H9 (cell line): Measurements from ENCODE around the gene RAB31. TPM values are rescaled to one million over a fixed set of nuclear protein-coding genes. Genes with fewer than 3 reads are reported as not detected.

ENCODE experiments used
- DNase-seq: peaks from one replicate; pipeline ENCODE4 v3.0.0-alpha.2; 2017
- H2AFZ ChIP-seq: one replicate; pipeline ENCODE4 v1.6.1; 2013; ENCODE audit warnings: mild to moderate bottlenecking, low read length, control low read depth, moderate library complexity
- H2AK5ac ChIP-seq: 2 replicates; pipeline ENCODE4 v1.6.1; 2013; ENCODE audit warnings: low read length, control low read depth, mixed read lengths; ENCODE audit not compliant: insufficient read length
- H2BK120ac ChIP-seq: one replicate; pipeline ENCODE4 v1.6.1; 2013; ENCODE audit warnings: low read depth, mild to moderate bottlenecking, low read length, control low read depth, inconsistent platforms; ENCODE audit not compliant: poor library complexity, severe bottlenecking
- H2BK12ac ChIP-seq: 2 replicates; pipeline ENCODE4 v1.6.1; 2013; ENCODE audit warnings: low read length, control low read depth, mixed read lengths, low read depth; ENCODE audit not compliant: insufficient read length
- H2BK15ac ChIP-seq: 2 replicates; pipeline ENCODE4 v1.6.1; 2013; ENCODE audit warnings: low read depth, low read length, control low read depth
- H2BK20ac ChIP-seq: one replicate; pipeline ENCODE4 v1.6.1; 2013; ENCODE audit warnings: low read depth, mild to moderate bottlenecking, low read length, control low read depth, inconsistent platforms; ENCODE audit not compliant: poor library complexity, severe bottlenecking
- H2BK5ac ChIP-seq: 2 replicates; pipeline ENCODE4 v1.6.1; 2013; ENCODE audit warnings: low read length, control low read depth, mixed read lengths; ENCODE audit not compliant: insufficient read length
- H3K14ac ChIP-seq: 2 replicates; pipeline ENCODE4 v1.6.1; 2013; ENCODE audit warnings: low read length, control low read depth; ENCODE audit not compliant: insufficient read depth
- H3K18ac ChIP-seq: 2 replicates; pipeline ENCODE4 v1.6.1; 2013; ENCODE audit warnings: low read depth, mild to moderate bottlenecking, mixed read lengths, low read length, control low read depth; ENCODE audit not compliant: insufficient read length
- H3K23ac ChIP-seq: 2 replicates; pipeline ENCODE4 v1.6.1; 2013; ENCODE audit warnings: low read length, control low read depth, mixed read lengths, low read depth; ENCODE audit not compliant: insufficient read length
- H3K23me2 ChIP-seq: 2 replicates; pipeline ENCODE4 v1.6.1; 2013; ENCODE audit warnings: low read depth, mild to moderate bottlenecking, mixed read lengths, low read length, control low read depth; ENCODE audit not compliant: insufficient read length, poor library complexity, severe bottlenecking
- H3K27ac ChIP-seq: 2 replicates; pipeline ENCODE4 v1.5.1; 2013; ENCODE audit warnings: low read length, control low read depth, mixed read lengths, low read depth; ENCODE audit not compliant: insufficient read length
- H3K27me3 ChIP-seq: 2 replicates; pipeline ENCODE4 v1.6.1; 2013; ENCODE audit warnings: low read length, control low read depth, inconsistent platforms; ENCODE audit not compliant: insufficient read depth
- H3K4ac ChIP-seq: 2 replicates; pipeline ENCODE4 v1.6.1; 2013; ENCODE audit warnings: low read depth, mild to moderate bottlenecking, control low read depth, inconsistent platforms, low read length, moderate library complexity
- H3K4me1 ChIP-seq: 2 replicates; pipeline ENCODE4 v1.6.1; 2013; ENCODE audit warnings: low read length, control low read depth, inconsistent platforms; ENCODE audit not compliant: insufficient read depth
- H3K4me2 ChIP-seq: 2 replicates; pipeline ENCODE4 v1.6.1; 2013; ENCODE audit warnings: low read length, control low read depth, mixed read lengths; ENCODE audit not compliant: insufficient read length, insufficient read depth
- H3K56ac ChIP-seq: 2 replicates; pipeline ENCODE4 v1.6.1; 2013; ENCODE audit warnings: low read depth, mild to moderate bottlenecking, mixed read lengths, low read length, control low read depth; ENCODE audit not compliant: insufficient read length
- H3K79me1 ChIP-seq: 2 replicates; pipeline ENCODE4 v1.6.1; 2013; ENCODE audit warnings: low read depth, mild to moderate bottlenecking, moderate library complexity, low read length, control low read depth, inconsistent platforms; ENCODE audit not compliant: insufficient read depth, poor library complexity, severe bottlenecking
- H3K79me2 ChIP-seq: 2 replicates; pipeline ENCODE4 v1.6.1; 2013; ENCODE audit warnings: low read length, control low read depth, inconsistent platforms; ENCODE audit not compliant: insufficient read depth
- H3K9ac ChIP-seq: 2 replicates; pipeline ENCODE4 v1.6.1; 2013; ENCODE audit warnings: low read length, control low read depth, mixed read lengths; ENCODE audit not compliant: insufficient read length; ENCODE audit errors: extremely low read depth
- H3K9me3 ChIP-seq: one replicate; pipeline ENCODE4 v1.6.1; 2013; ENCODE audit warnings: low read depth, low read length, inconsistent platforms; ENCODE audit not compliant: control insufficient read depth
- H3T11ph ChIP-seq: one replicate; pipeline ENCODE4 v1.6.1; 2013; ENCODE audit warnings: mild to moderate bottlenecking, low read length, control low read depth, inconsistent platforms
- H4K20me1 ChIP-seq: one replicate; pipeline ENCODE4 v1.6.1; 2013; ENCODE audit not compliant: control insufficient read depth, insufficient read length, insufficient read depth
- H4K5ac ChIP-seq: 2 replicates; pipeline ENCODE4 v1.6.1; 2013; ENCODE audit warnings: low read depth, mild to moderate bottlenecking, mixed read lengths, low read length, control low read depth; ENCODE audit not compliant: insufficient read length
- H4K8ac ChIP-seq: replicated peaks from 2 replicates; pipeline ENCODE4 v1.6.1; 2013; ENCODE audit warnings: low read length, control low read depth, mixed read lengths, low read depth; ENCODE audit not compliant: insufficient read length
- H4K91ac ChIP-seq: 2 replicates; pipeline ENCODE4 v1.6.1; 2013; ENCODE audit warnings: low read depth, mild to moderate bottlenecking, moderate library complexity, mixed read lengths, low read length, control low read depth; ENCODE audit not compliant: insufficient read length
- H3K27ac Mint-ChIP-seq, 3 experiments: 2 replicates in 2 of 3; 3 replicates in 1 of 3; pipeline ENCODE4 v1.8.0; 2020 to 2021; ENCODE audit warnings: mixed read lengths in 3 of 3, mild to moderate bottlenecking in 1 of 3, moderate library complexity in 1 of 3
- H3K27me3 Mint-ChIP-seq: 2 replicates; pipeline ENCODE4 v1.8.0; 2021; ENCODE audit warnings: low read depth, mild to moderate bottlenecking, moderate library complexity, mixed read lengths
- H3K36me3 Mint-ChIP-seq, 3 experiments: 2 replicates in 2 of 3; 3 replicates in 1 of 3; pipeline ENCODE4 v1.8.0; 2020 to 2021; ENCODE audit warnings: low read depth in 3 of 3, mixed read lengths in 3 of 3; ENCODE audit not compliant: insufficient read depth in 1 of 3
- H3K4me1 Mint-ChIP-seq, 2 experiments: 2 replicates each; pipeline ENCODE4 v1.8.0; 2020; ENCODE audit warnings: mixed read lengths in 2 of 2
- H3K4me3 Mint-ChIP-seq, 2 experiments: 2 replicates in 1 of 2; 3 replicates in 1 of 2; pipeline ENCODE4 v1.8.0; 2020 to 2021; ENCODE audit warnings: mild to moderate bottlenecking in 2 of 2, mixed read lengths in 2 of 2, moderate library complexity in 1 of 2
- H3K9me3 Mint-ChIP-seq, 2 experiments: 2 replicates in 1 of 2; 3 replicates in 1 of 2; pipeline ENCODE4 v1.8.0; 2020; ENCODE audit warnings: mild to moderate bottlenecking in 2 of 2, mixed read lengths in 2 of 2, moderate library complexity in 1 of 2
- CTCF ChIP-seq: fragments of 200-600 bp; sonication (generic); conservative IDR thresholded peaks from 3 replicates; pipeline ENCODE4 v1.8.0; 2021; ENCODE audit warnings: antibody characterized with exemption, mild to moderate bottlenecking
- WGBS: extraction: QIAGEN DNeasy Blood & Tissue Kit; methylation state at CpG from one replicate; pipeline ENCODE4 v1.1.7; 2013; ENCODE audit warnings: missing lambda C conversion rate, low lambda C conversion rate, mixed read lengths; ENCODE audit not compliant: insufficient read length; ENCODE audit errors: extremely low coverage; 5-methylcytosine and 5-hydroxymethylcytosine counted together
- total RNA-seq: library from RNA; stranded (reverse); gene quantifications from 2 replicates; pipeline ENCODE4 v1.2.1, GENCODE V29; 2021

Gene RAB31
- total RNA-seq, 1 experiment from 2014 or later = 22.4 TPM

DNA sequence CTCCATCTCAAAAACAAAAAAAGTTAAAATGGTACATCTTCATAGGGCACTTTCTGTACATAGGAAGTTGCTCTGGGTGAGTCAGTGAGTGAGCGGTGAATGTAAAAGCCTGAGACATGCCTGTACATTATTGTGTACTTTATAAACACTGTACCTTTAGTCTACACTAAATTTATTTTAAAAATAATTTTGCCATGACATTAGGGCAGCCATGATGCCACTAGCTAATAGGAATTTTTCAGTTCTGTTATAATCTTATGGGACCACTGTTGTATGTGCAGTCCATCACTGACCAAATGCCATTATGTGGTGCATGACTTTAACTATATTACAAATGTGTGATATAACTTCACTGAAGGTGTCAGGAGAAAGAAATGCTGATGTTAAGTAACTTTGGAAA lies 166.6 kb downstream of the RAB31 start:
- Mint-ChIP-seq H3K4me3 (no peak overlapping the region), H3K4me1 (peaks cover 28 to 32% of the 10 kb centered on the region in 2 experiments), H3K36me3 (no peaks in the 10 kb centered on the region), H3K27ac (no peak overlapping the region), H3K9me3 (no peaks in the 10 kb centered on the region), H3K27me3 (no peaks in the 10 kb centered on the region)
- Histone ChIP-seq H3K23me2 (no peaks in the 10 kb centered on the region), H3K9ac (no peak overlapping the region), H2AFZ (no peak overlapping the region), H3T11ph (no peak overlapping the region), H4K8ac (no peak overlapping the region), H2BK5ac (no peak overlapping the region), H4K91ac (no peak overlapping the region), H3K9me3 (no peaks in the 10 kb centered on the region), H2BK15ac (no peak overlapping the region), H3K79me2 (no peaks in the 10 kb centered on the region), H2BK120ac (no peak overlapping the region), H3K4me2 (no peak overlapping the region), H3K23ac (no peak overlapping the region), H4K5ac (no peak overlapping the region), H2AK5ac (no peak overlapping the region), H3K4me1 (peaks cover 9% of the 10 kb centered on the region; the same call in 1 of the 2 replicates), H3K56ac (no peak overlapping the region), H3K79me1 (no peaks in the 10 kb centered on the region), H3K27ac (no peak overlapping the region), H2BK12ac (no peak overlapping the region), H2BK20ac (no peak overlapping the region), H3K4ac (no peak overlapping the region), H4K20me1 (no peaks in the 10 kb centered on the region), H3K14ac (no peak overlapping the region), H3K18ac (no peak overlapping the region), H3K27me3 (no peaks in the 10 kb centered on the region)
- no CpG with 5 or more reads among the region's 1 CpG for WGBS
- DNase-seq = no peak
- TF ChIP-seq CTCF = no peak
